ENCODE results near the gene MRPS25.

MRPS25 gene

GRCh38 chr3:15064835-15065549 lies at the start of gene MRPS25:
TSS of gene MRPS25 (minus strand) at chr3:15065315. CDS start at chr3:15065194, 121 bp downstream.
- FAIRE-seq: no peak

- FAIRE-seq: no peak
These were observed 48.8 kb upstream of the MRPS25 start for GRCh38 chr3:15113884-15114283.

GRCh38 chr3:15113471-15113870 lies 48.4 kb upstream of the MRPS25 start:
- no peak for FAIRE-seq

GRCh38 chr3:15112011-15112410 lies 46.9 kb upstream of the MRPS25 start:
- no peak for FAIRE-seq

GRCh38 chr3:15110206-15110605 lies 45.1 kb upstream of the MRPS25 start:
- no peak for FAIRE-seq

GRCh38 chr3:15108869-15109268 lies 43.8 kb upstream of the MRPS25 start:
- no peak for FAIRE-seq

GRCh38 chr3:15108082-15108545 lies 43.0 kb upstream of the MRPS25 start:
- no peak for FAIRE-seq

GRCh38 chr3:15107075-15107947 lies 42.2 kb upstream of the MRPS25 start:
- no peak for FAIRE-seq

- no peak for FAIRE-seq
These were observed 37.7 kb upstream of the MRPS25 start for GRCh38 chr3:15102836-15103235.

GRCh38 chr3:15102256-15102655 lies 37.1 kb upstream of the MRPS25 start:
- FAIRE-seq: no peak

- FAIRE-seq: no peak
These were observed 34.4 kb upstream of the MRPS25 start for GRCh38 chr3:15099364-15100098.

GRCh38 chr3:15098503-15099363 lies 33.6 kb upstream of the MRPS25 start, which contains the start of gene RBSN:
TSS of gene RBSN (minus strand) at chr3:15099148. CDS start at chr3:15096120, 3,028 bp downstream.
- peak; percentile 54 for FAIRE-seq

- FAIRE-seq: no peak
These were observed 32.8 kb upstream of the MRPS25 start for GRCh38 chr3:15097891-15098290.

GRCh38 chr3:15096046-15096445 lies 30.9 kb upstream of the MRPS25 start:
- FAIRE-seq: no peak

- no peak for FAIRE-seq
These were observed 29.2 kb upstream of the MRPS25 start for GRCh38 chr3:15094187-15094875.

- FAIRE-seq: no peak
These were observed 27.6 kb upstream of the MRPS25 start for GRCh38 chr3:15092686-15093085.

GRCh38 chr3:15091575-15091974 lies 26.5 kb upstream of the MRPS25 start:
- FAIRE-seq: no peak

GRCh38 chr3:15089201-15089600 lies 24.1 kb upstream of the MRPS25 start:
- FAIRE-seq: no peak

GRCh38 chr3:15086699-15087098 lies 21.6 kb upstream of the MRPS25 start:
- no peak for FAIRE-seq

- no peak for FAIRE-seq
These were observed 21.1 kb upstream of the MRPS25 start for GRCh38 chr3:15086263-15086662.

- no peak for FAIRE-seq
These were observed 18.1 kb upstream of the MRPS25 start for GRCh38 chr3:15083252-15083651.

Measured in A204.1 (cell line).